GM12873 (cell line): ENCODE data around the gene BEST3.

Source experiments
- TF ChIP-seq, protein P1 (sequence below): IDR thresholded peaks from 2 replicates; pipeline ENCODE4 v1.5.1; 2012; ENCODE audit warnings: low read depth, mild to moderate bottlenecking, moderate library complexity, low read length, control low read depth; ENCODE audit not compliant: insufficient read depth; ENCODE audit errors: missing control alignments

Gene BEST3

DNA sequence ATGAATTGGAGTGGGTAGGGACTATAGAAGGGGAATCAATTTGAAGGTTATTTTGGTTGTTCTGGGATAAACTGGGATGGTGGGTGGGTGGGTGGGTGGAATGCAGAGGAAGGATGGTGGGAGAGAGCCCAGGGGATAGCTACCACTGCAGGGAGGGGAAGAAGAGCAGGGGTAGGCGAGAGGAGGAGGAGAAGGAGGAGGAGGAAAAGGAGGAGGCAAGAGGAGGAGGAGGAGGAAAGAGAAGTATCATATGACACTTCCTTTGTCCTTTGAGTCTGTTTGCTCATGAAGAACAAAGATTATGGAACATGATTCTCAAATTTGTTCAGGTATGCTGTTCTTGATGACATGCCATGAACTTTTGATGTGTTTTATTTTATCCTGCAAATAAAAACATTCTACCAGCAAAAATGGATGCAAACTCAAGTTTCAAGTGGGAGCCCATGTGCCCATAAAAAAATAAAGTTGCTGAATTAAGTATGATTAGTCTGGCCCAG is 4.1 kb upstream of the BEST3 start:
- TF ChIP-seq, protein P1, sequence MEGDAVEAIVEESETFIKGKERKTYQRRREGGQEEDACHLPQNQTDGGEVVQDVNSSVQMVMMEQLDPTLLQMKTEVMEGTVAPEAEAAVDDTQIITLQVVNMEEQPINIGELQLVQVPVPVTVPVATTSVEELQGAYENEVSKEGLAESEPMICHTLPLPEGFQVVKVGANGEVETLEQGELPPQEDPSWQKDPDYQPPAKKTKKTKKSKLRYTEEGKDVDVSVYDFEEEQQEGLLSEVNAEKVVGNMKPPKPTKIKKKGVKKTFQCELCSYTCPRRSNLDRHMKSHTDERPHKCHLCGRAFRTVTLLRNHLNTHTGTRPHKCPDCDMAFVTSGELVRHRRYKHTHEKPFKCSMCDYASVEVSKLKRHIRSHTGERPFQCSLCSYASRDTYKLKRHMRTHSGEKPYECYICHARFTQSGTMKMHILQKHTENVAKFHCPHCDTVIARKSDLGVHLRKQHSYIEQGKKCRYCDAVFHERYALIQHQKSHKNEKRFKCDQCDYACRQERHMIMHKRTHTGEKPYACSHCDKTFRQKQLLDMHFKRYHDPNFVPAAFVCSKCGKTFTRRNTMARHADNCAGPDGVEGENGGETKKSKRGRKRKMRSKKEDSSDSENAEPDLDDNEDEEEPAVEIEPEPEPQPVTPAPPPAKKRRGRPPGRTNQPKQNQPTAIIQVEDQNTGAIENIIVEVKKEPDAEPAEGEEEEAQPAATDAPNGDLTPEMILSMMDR: no peak

DNA sequence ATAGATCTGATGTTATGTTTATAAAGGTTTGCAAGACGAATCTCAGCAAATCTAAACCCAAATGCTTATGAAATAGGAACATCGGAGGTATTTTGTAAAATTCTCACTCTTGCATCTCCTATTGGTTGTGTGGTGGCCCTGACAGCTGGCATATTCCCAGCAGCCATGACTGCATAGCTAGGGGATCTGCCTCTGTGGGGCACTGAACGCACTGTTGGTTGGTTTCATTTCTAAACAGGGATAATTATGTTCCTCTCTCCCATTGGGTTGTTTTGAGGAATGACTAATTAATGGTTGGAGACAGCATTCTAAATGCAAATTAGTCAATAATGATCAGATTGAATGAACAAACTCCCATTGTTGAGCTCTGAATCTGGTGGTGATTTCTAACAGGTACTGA is 2.7 kb upstream of the BEST3 start:
- TF ChIP-seq, protein P1: no peak

DNA sequence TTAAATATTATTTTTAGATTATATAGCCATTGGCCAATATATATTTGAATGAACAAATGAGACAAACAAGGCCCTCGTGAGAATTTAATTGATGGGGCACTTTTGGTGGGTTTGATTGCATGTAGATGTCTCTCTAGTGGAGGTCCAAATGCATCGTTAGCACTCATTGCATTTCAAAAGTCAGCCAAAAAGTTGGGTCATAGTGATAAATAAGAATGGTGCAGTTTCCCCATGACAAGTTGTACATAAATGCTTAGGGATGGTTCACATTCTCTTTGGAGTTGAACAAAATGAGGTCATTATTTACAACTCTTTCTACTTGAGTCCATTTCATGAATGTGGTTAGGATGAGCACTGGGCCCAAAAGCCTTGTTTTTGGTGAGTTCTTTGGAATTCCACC is 1.0 kb downstream of the BEST3 start:
- TF ChIP-seq, protein P1: no peak

DNA sequence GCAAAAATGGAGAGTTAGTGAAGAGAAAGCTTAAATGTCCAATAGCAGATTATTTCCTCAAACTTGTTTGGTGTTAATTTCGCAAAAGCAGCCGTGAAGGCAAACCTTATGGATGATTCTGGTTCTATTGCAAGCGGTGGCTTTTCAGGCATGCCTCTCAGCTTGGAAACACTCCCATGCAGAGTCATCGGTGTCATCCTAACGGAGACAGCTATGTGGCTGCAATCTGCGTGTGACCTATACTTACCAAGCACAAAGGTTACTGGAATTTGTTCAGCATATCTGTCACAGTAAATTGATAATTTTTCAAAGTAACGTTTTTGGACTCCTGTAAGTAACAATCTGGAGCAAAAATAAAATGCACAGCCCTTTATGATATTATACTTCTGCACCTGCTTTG is 5.0 kb downstream of the BEST3 start:
- TF ChIP-seq, protein P1: no peak

DNA sequence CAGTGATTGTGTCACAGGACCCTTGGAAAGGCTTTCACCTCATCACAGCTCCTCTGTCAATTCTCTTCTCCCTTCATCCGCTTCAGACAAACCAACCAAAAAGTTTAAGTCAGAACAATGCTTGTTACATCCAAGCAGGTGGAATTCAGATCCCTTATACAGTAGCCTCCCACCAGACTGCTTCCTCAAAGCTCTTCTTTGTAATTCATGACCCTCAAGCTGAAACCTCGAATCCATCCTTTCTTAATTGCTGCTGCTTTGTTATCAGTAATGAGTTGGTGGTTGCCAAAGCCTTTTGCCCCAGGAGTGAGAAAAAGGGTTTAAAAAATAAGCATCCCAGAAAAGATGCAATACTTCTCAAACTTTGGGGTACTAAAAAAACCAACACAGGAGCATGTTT is 9.5 kb downstream of the BEST3 start:
- TF ChIP-seq, protein P1: no peak

DNA sequence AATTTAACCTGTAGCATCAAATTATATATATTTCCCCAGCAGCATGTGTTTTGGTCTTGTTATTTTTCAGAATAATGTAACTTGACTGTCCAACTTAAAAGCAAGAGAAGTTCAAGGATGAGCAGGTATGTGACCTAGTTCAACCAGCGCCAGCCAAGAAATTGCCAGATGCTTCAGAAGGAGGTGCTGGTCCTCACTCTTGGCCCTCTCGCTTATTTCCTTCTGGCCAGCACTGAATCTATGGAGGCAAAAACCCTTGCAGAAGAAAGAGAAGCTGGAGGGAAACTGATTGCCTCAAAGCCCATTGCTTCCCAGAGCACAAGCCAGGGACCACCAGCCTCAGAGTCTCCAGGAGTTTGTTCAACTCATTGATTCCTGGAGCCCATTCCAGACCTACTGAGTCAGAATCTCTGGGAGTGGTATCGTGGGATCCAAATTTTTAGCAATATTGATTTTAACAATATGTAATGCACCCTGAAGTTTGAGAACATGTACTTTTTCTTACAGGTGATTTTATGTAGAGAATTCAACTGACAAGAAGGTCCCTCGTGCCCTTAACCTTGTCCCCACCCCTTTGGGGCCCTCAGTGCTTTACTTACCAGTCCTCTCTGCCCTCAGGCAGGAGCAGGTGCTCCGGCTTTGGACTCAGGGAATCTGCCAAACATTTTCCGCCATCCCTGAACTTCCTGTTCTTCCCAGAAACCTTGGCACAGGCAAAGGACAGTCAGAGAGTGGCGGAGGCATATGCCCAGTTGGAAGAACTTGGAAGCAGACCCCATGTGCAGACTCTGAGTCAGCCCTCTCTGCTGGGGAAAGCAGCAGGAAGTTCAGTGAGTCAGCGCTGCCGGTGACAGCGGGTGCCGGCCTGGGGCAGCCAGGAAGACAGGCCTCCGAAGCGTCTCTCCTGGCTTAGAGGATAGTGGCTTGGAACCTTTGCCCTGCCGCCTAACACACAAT is 10.4 kb downstream of the BEST3 start:
- TF ChIP-seq, protein P1: no peak

DNA sequence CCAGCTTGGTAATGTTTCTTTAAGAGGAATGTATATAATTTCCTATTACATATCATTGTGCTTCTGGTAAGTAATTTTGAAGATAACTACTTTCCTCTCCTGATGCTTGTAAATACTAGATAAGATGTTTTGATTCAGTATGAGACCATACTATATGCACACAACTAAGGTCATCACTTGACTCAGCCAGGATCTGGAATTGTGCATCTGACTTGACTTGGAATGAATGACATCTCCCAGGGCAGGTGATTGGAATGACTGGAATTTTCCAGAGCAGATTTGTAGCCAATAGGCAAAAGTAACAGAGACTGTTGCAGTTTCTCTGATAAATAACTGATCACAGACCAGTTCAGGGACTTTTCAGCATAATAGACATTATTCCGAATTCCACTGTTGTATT is 11.1 kb downstream of the BEST3 start:
- TF ChIP-seq, protein P1: no peak
